Measurements from ENCODE around the gene IVNS1ABP.
"Not testable (repeated sequence)": the region's sequence is repeated elsewhere in the genome, so short reads cannot be mapped to it uniquely, and the experiment has no call there.

IVNS1ABP gene

GRCh38 chr1:185317034-185317885 lies at the start of gene IVNS1ABP:
Gene IVNS1ABP, minus strand, starts transcription at chr1:185317243. Its CDS starts 7,750 bp downstream, at chr1:185309493.
- DNase-seq: peak; percentile 99

GRCh38 chr1:185365951-185366350 lies 48.9 kb upstream of the IVNS1ABP start:
- no peak for DNase-seq

GRCh38 chr1:185364528-185364927 lies 47.5 kb upstream of the IVNS1ABP start:
- not testable (repeated sequence) for DNase-seq

GRCh38 chr1:185363205-185363604 lies 46.2 kb upstream of the IVNS1ABP start:
- no peak for DNase-seq

- no peak for DNase-seq
Observed at GRCh38 chr1:185360714-185361113, 43.7 kb upstream of the IVNS1ABP start.

- DNase-seq: no peak
Observed at GRCh38 chr1:185358957-185359356, 41.9 kb upstream of the IVNS1ABP start.

- DNase-seq: no peak
Observed at GRCh38 chr1:185355947-185356346, 38.9 kb upstream of the IVNS1ABP start.

- no peak for DNase-seq
Observed at GRCh38 chr1:185353124-185353523, 36.1 kb upstream of the IVNS1ABP start.

GRCh38 chr1:185351734-185352466 lies 34.9 kb upstream of the IVNS1ABP start:
- no peak for DNase-seq

GRCh38 chr1:185350027-185350442 lies 33.0 kb upstream of the IVNS1ABP start:
- no peak for DNase-seq

- no peak for DNase-seq
Observed at GRCh38 chr1:185349556-185349955, 32.5 kb upstream of the IVNS1ABP start.

- DNase-seq: no peak
Observed at GRCh38 chr1:185348985-185349384, 31.9 kb upstream of the IVNS1ABP start.

GRCh38 chr1:185348296-185348695 lies 31.3 kb upstream of the IVNS1ABP start:
- no peak for DNase-seq

- no peak for DNase-seq
Observed at GRCh38 chr1:185345913-185346720, 29.1 kb upstream of the IVNS1ABP start.

GRCh38 chr1:185343306-185343705 lies 26.3 kb upstream of the IVNS1ABP start:
- DNase-seq: no peak

- no peak for DNase-seq
Observed at GRCh38 chr1:185342672-185343259, 25.7 kb upstream of the IVNS1ABP start.

GRCh38 chr1:185342017-185342416 lies 25.0 kb upstream of the IVNS1ABP start:
- no peak for DNase-seq

- DNase-seq: no peak
Observed at GRCh38 chr1:185341196-185341781, 24.2 kb upstream of the IVNS1ABP start.

- DNase-seq: no peak
Observed at GRCh38 chr1:185338719-185339622, 21.9 kb upstream of the IVNS1ABP start.

GRCh38 chr1:185337246-185337645 lies 20.2 kb upstream of the IVNS1ABP start:
- no peak for DNase-seq

GRCh38 chr1:185334182-185334581 lies 17.1 kb upstream of the IVNS1ABP start:
- DNase-seq: no peak
